NOMO-1 (cell line): ENCODE measurements around the gene KCNG4.
"Not testable (repeated sequence)": the region's sequence is repeated elsewhere in the genome, so short reads cannot be mapped to it uniquely, and the experiment has no call there.

Experiments
- DNase-seq, 2 experiments: peaks; one replicate each; lab custom pipeline; 2025; ENCODE audit not compliant: unreplicated experiment in 2 of 2; lab: John Stamatoyannopoulos, UW

The KCNG4 gene

GRCh38 chr16:84212154-84212553 is 27.7 kb downstream of the KCNG4 start:
- DNase-seq, result no peak

DNA sequence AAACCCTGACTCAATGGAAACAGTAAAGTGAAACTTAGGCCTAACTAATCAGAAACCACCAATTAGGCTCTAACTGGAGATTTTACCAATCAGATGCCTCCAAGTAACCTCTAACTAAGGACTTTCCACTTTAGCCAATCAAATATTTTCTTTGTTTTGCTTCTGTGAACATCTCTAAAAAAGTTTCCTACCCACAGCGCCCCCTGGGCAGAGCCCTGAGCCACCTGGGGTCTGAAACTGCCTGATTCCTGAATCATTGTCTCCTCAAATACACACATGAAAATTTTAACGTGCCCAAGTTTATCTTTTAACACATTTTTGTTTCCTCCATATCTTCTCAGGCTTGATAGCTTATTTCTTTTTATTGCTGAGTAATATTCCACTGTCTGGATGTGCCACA is 29.8 kb downstream of the KCNG4 start:
- DNase-seq, result no peak

GRCh38 chr16:84207879-84208278 is 31.9 kb downstream of the KCNG4 start:
- DNase-seq, result no peak

DNA sequence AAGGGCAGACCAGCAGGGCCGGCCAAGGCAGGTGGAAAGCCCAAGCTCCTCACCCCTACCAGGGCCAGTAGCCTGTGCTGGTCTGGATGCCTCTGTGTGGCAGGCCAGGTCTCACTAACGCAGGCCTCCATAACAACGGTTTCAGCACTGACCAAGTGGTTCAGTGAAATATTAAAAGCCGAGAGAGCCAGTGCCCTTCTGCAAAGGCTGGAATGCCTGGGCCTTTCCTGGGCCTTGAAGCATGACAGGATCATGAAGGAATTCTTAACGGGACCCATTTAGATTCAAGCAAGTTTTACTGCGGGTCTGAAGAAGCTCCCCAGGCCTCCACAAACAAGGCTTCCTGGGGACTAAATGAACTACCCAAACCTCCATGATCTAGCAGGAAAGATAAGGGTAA is 32.6 kb downstream of the KCNG4 start:
- DNase-seq, result no peak

- no peak for DNase-seq
These were observed 33.7 kb downstream of the KCNG4 start for GRCh38 chr16:84205976-84206691.

DNA sequence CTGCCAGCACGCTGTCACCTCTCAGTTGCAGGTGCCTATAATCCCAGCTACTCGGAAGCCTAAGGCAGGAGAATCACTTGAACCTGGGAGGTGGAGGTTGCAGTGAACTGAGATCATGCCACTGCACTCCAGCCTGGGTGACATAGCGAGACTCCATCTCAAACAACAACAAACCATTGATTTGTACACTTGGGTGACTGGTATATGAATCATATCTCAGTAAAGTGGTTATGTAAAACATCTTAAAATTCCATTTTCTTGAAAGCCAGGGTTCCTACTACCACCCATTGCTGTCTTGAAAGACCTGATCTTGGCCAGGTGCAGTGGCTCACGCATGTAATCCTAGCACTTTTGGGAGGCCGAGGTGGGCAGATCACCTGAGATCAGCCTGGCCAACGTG is 34.7 kb downstream of the KCNG4 start:
- not testable (repeated sequence) for DNase-seq

DNA sequence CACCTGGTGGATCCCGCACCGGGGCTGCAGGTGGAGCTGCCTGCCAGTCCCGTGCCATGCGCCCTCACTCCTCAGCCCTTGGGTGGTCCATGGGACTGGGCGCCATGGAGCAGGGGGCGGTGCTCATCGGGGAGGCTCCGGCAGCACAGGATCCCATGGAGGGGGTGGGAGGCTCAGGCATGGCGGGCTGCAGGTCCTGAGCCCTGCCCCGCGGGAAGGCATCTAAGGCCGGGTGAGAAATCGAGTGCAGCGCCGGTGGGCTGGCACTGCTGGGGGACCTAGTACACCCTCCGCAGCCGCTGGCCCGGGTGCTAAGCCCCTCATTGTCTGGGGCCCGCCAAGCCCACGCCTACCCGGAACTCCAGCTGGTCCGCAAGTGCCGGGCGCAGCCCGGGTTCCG is 35.3 kb downstream of the KCNG4 start:
- not testable (repeated sequence) for DNase-seq

GRCh38 chr16:84199861-84200260 is 40.0 kb downstream of the KCNG4 start:
- peak; percentile 57 to 91 for DNase-seq

DNA sequence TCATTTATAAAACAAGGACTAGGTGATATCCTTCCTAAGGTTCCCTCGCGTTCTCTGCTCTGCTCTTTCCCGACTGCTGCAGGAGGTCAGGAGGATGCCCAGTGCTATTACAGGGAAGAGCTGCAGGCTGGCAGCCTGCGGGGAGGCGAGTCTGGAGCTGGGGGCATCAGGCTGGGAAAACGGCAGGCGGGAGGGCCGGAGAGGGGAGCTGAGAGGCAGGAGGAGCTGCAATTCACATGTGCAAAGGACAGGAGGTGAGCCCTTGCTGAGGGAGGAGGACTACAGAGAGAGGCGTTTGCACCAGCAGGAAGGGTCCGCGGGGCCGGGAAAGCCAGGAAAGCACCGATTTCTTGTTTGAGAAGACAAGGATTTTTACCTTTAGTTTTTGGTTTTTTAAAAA is 40.7 kb downstream of the KCNG4 start:
- no peak for DNase-seq

DNA sequence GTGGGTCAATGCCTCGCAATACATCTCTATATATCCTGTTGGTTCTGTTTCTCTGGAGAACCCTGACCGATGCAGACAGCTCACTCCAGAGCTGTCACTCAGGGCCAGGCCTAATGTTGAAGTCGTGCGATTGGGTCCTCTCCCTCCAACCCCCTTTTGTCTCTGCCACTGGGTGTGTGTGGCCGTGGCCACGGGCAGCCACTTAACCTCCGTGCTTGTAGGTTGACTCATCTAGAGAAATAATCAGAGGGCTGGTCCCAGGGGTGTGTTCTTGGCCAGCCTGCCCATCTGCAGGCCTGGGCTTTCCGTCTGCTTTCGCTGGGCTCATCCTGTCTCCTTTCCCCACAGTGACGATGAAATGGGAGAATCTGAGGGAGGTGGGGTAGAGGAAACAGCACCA is 41.4 kb downstream of the KCNG4 start:
- DNase-seq, result no peak

DNA sequence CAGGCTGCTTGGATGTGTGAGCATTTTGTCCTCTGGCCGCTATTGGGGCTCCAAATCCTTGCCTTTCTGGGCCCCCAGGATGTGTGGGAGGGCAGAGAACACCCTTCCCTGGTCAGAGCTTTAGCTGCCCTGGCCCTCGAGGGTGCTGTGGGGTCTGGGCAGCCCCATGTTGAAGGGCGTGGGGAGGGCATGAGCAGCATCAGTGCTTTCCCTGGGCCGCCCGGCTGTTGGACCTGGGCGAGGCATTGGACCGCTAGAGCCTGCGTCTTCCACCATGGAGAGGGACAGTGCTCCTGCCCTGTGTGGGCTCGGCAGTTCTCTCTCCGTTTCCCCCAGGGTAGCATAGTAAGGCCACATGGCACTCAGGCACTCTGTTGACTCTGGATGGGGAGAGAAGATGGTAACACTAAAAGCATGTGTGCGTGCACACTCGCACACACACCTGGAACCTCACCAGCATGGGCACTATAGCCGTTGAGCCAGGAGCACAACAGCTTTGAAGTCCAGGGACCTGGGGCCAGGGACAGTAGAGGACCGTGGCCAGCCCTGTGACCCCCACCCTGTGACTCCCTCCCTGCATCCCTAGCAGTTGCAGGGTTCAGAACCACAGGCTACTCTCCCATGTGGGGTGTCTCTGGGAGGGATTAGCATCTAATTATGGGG is 42.2 kb downstream of the KCNG4 start:
- no peak for DNase-seq

DNA sequence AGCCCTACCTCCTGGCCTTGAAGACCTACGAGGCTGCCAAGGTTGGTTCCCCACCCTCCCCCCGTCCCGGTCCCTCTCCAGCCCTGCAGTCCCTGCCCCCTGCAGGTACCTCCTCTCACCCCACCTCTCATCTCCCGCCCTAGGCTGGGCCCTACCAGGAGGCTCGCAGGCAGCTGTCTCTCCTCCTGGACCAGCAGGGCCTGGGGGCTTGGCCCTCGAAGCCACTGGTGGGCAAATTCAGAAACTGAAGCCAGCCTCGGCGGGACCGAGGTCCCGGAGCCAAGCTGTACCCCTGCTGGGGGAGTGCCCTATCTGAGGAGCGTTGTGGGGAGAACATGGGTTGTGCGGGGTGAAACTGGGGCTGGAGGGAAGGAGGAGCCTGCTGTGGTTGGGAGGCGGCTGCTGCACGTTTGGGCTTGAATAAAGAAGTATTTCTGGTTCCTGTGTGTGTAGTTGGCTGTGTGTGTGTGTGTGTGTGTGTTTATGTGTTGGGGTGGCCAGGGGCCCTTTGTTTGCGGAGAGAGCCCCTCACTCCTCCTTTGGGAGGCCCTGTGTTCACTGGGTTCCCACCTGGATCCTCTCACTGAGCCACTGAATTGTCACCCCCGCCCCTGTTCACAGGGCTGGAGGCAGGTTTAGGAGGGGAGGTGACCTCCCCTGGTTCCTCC is 43.0 kb downstream of the KCNG4 start:
- DNase-seq, result peak in 1 of 2 experiments; percentile 2

DNA sequence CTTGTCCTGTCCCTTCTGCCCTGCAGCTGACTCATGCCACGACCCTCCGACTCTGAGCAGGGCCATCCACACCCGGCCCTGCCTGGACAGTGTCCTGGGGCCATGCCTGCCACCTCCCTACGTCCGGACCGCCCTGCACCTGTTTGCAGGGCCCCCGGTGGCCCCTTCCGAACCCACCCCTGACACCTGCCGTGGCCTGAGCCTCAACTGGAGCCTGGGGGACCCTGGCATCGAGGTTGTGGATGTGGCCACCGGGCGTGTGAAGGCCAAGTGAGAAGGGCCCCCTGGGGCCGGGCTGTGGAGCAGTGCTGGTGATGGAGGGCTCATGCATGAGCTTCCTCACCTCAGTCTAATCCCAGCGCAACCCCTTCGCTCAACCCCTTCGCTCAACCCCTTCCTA is 43.7 kb downstream of the KCNG4 start:
- no peak for DNase-seq

- no peak for DNase-seq
These were observed 44.4 kb downstream of the KCNG4 start for GRCh38 chr16:84195201-84196093.

- DNase-seq, result no peak
These were observed 45.2 kb downstream of the KCNG4 start for GRCh38 chr16:84194470-84195200.

GRCh38 chr16:84194018-84194417 is 45.8 kb downstream of the KCNG4 start:
- DNase-seq, result no peak

- DNase-seq, result no peak
These were observed 46.3 kb downstream of the KCNG4 start for GRCh38 chr16:84193480-84193879.

GRCh38 chr16:84191466-84191865 is 48.3 kb downstream of the KCNG4 start:
- no peak for DNase-seq

GRCh38 chr16:84190731-84191388 is 49.0 kb downstream of the KCNG4 start, which contains the start of gene ADAD2:
ADAD2 (plus strand) TSS chr16:84191157; CDS start chr16:84191231, 74 bp downstream.
- no peak for DNase-seq
